OCI-LY7 (cell line): ENCODE measurements around the gene GALNT8. TPM values are rescaled to one million over a fixed set of nuclear protein-coding genes. Genes with fewer than 3 reads are reported as not detected.

Experiments
- BruUV-seq: library from RNA; stranded (reverse); fragments of 400-500 nt; replicated peaks from 2 replicates; lab custom pipeline; 2021; lab: Mats Ljungman, UMichigan
- CTCF ChIA-PET: fragments of 300-600 bp; sonication (Branson Sonifier 250); formaldehyde crosslinking; loops from one replicate; lab custom pipeline; 2022; ENCODE audit warnings: antibody characterized with exemption; ENCODE audit not compliant: unreplicated experiment; lab: Charles Lee
- POLR2A ChIA-PET: fragments of 300-600 bp; sonication (Branson Sonifier 250); formaldehyde crosslinking; loops from one replicate; lab custom pipeline; 2022; ENCODE audit warnings: antibody characterized with exemption; lab: Charles Lee
- DNase-seq: peaks from one replicate; pipeline ENCODE4 v3.0.0-alpha.2; 2015; ENCODE audit warnings: low spot score
- H2AFZ ChIP-seq: fragments of 200-600 bp; sonication (generic), shearing (Covaris generic); 2 replicates; pipeline ENCODE4 v1.6.1; 2014; ENCODE audit warnings: mild to moderate bottlenecking, antibody characterized with exemption, low read length, moderate library complexity
- H3K27ac ChIP-seq: fragments of 200-600 bp; sonication (generic); 2 replicates; pipeline ENCODE4 v1.5.1; 2014; ENCODE audit warnings: mixed run types, low read depth, mild to moderate bottlenecking, moderate library complexity, low read length, inconsistent platforms; ENCODE audit not compliant: poor library complexity, severe bottlenecking
- H3K36me3 ChIP-seq: fragments of 200-600 bp; sonication (generic); 2 replicates; pipeline ENCODE4 v1.6.1; 2014; ENCODE audit warnings: mild to moderate bottlenecking, antibody characterized with exemption, low read length, moderate library complexity, mixed read lengths; ENCODE audit not compliant: insufficient read depth
- H3K4me1 ChIP-seq: fragments of 200-600 bp; sonication (generic); 2 replicates; pipeline ENCODE4 v1.5.1; 2014; ENCODE audit warnings: mild to moderate bottlenecking, low read length; ENCODE audit not compliant: insufficient read depth, poor library complexity, severe bottlenecking
- H3K4me2 ChIP-seq: fragments of 200-600 bp; sonication (generic); 2 replicates; pipeline ENCODE4 v1.6.1; 2014; ENCODE audit warnings: mild to moderate bottlenecking, low read length
- H3K4me3 ChIP-seq: fragments of 200-600 bp; sonication (generic); 2 replicates; pipeline ENCODE4 v1.5.1; 2014; ENCODE audit warnings: mild to moderate bottlenecking, low read depth, low read length; ENCODE audit not compliant: poor library complexity, severe bottlenecking
- H3K79me2 ChIP-seq: fragments of 200-600 bp; sonication (generic); 2 replicates; pipeline ENCODE4 v1.6.1; 2016; ENCODE audit warnings: low read depth, mild to moderate bottlenecking, low read length, moderate library complexity, mixed read lengths; ENCODE audit not compliant: insufficient read depth
- H3K9me2 ChIP-seq: fragments of 200-600 bp; sonication (generic); 2 replicates; pipeline ENCODE4 v1.6.1; 2016; ENCODE audit warnings: mild to moderate bottlenecking, low read length, mixed read lengths; ENCODE audit not compliant: insufficient read depth
- H3K9me3 ChIP-seq: fragments of 200-600 bp; sonication (generic); 2 replicates; pipeline ENCODE4 v1.6.1; 2014; ENCODE audit warnings: mild to moderate bottlenecking, mixed run types, low read length, mixed read lengths
- H4K20me1 ChIP-seq: fragments of 200-600 bp; sonication (generic); 2 replicates; pipeline ENCODE4 v1.6.1; 2014; ENCODE audit warnings: mild to moderate bottlenecking, antibody characterized with exemption, low read length, moderate library complexity, mixed read lengths; ENCODE audit not compliant: insufficient read depth
- CTCF ChIP-seq: fragments of 200-600 bp; sonication (generic); conservative IDR thresholded peaks from 2 replicates; pipeline ENCODE4 v1.5.1; 2014; ENCODE audit warnings: mild to moderate bottlenecking, antibody characterized with exemption, low read length, moderate library complexity, mixed read lengths
- EZH2phosphoT487 ChIP-seq: fragments of 200-600 bp; sonication (generic); IDR thresholded peaks from 2 replicates; pipeline ENCODE4 v1.6.1; 2018; ENCODE audit warnings: low read depth, borderline replicate concordance, mild to moderate bottlenecking, mixed run types, antibody characterized with exemption, low read length, moderate library complexity, mixed read lengths
- intact Hi-C: fragments of 100-400 bp; cut with micrococcal nuclease; formaldehyde crosslinking; loops from one replicate; pipeline ENCODE4 v1.10.0; 2022; ENCODE audit not compliant: unreplicated experiment
- total RNA-seq, 2 experiments: library from RNA; depleted of rRNA in 1 of 2; stranded (reverse); fragments of >200 nt in 1 of 2; shearing (Covaris generic) in 1 of 2; gene quantifications; 2 replicates each; pipeline ENCODE4 v1.2.3, GENCODE V29; 2014 to 2022

The GALNT8 gene
- total RNA-seq, 2 experiments from 2014 or later, result 0.60 TPM; not detected in 1

GRCh38 chr12:4705824-4706223, 14.4 kb upstream of the GALNT8 start:
- no peak overlapping the region for H3K4me3 ChIP-seq
- no peaks in the 10 kb centered on the region for H3K9me2 ChIP-seq
- intact Hi-C loops, result no loop called here
- ChIA-PET CTCF (no interaction called here), POLR2A (no interaction called here)
- H3K4me2 ChIP-seq, result no peak overlapping the region
- H3K27ac ChIP-seq, result no peak overlapping the region
- H3K36me3 ChIP-seq, result no peaks in the 10 kb centered on the region
- no peaks in the 10 kb centered on the region for H3K79me2 ChIP-seq
- BruUV-seq, result no TSS peak
- TF ChIP-seq CTCF, result no peak
- no peak for TF ChIP-seq EZH2phosphoT487
- DNase-seq, result no peak
- H2AFZ ChIP-seq, result no peak overlapping the region
- H3K4me1 ChIP-seq, result no peaks in the 10 kb centered on the region
- no peaks in the 10 kb centered on the region for H4K20me1 ChIP-seq
- no peaks in the 10 kb centered on the region for H3K9me3 ChIP-seq

GRCh38 chr12:4707306-4707705, 12.9 kb upstream of the GALNT8 start:
- POLR2A ChIA-PET, result interaction anchor here (0.7 kb wide), 2 partner anchors 9 to 69 kb away, joined by 3 read pairs; no protein-coding TSS in a partner anchor
- CTCF ChIA-PET, result no interaction called here
- no peak for DNase-seq

GRCh38 chr12:4710113-4710512, 10.1 kb upstream of the GALNT8 start:
- H3K9me3 ChIP-seq, result no peaks in the 10 kb centered on the region
- no peaks in the 10 kb centered on the region for H3K9me2 ChIP-seq
- no peak for DNase-seq
- no peak overlapping the region for H3K27ac ChIP-seq
- POLR2A ChIA-PET, result no interaction called here
- no peak overlapping the region for H3K4me2 ChIP-seq
- no peaks in the 10 kb centered on the region for H3K79me2 ChIP-seq
- BruUV-seq, result no TSS peak
- no peak overlapping the region for H2AFZ ChIP-seq
- TF ChIP-seq CTCF (no peak), EZH2phosphoT487 (no peak)
- no peaks in the 10 kb centered on the region for H3K36me3 ChIP-seq
- H3K4me3 ChIP-seq, result no peak overlapping the region
- intact Hi-C loops, result no loop called here
- H3K4me1 ChIP-seq, result no peaks in the 10 kb centered on the region
- CTCF ChIA-PET, result no interaction called here
- no peaks in the 10 kb centered on the region for H4K20me1 ChIP-seq

More at GRCh38 chr12:4707306-4707705, 12.9 kb upstream of the GALNT8 start:
- Histone ChIP-seq H2AFZ (no peak overlapping the region), H3K4me2 (no peak overlapping the region), H3K4me1 (no peaks in the 10 kb centered on the region), H3K79me2 (no peaks in the 10 kb centered on the region), H3K36me3 (no peaks in the 10 kb centered on the region), H3K9me2 (no peaks in the 10 kb centered on the region), H4K20me1 (no peaks in the 10 kb centered on the region), H3K9me3 (no peaks in the 10 kb centered on the region), H3K4me3 (no peak overlapping the region), H3K27ac (no peak overlapping the region)
- BruUV-seq, result no TSS peak
- intact Hi-C loops, result no loop called here
- TF ChIP-seq CTCF (no peak), EZH2phosphoT487 (no peak)
